BJ (cell line): Measurements from ENCODE around the gene SAMD11. TPM values are rescaled to one million over a fixed set of nuclear protein-coding genes. Genes with fewer than 3 reads are reported as not detected.

Source experiments
- CTCF ChIA-PET: fragments of 350-600 bp; formaldehyde crosslinking; extraction: SDS; loops from one replicate; lab custom pipeline; 2021; ENCODE audit warnings: antibody characterized with exemption, inconsistent platforms; lab: Yijun Ruan, JAX
- POLR2A ChIA-PET: fragments of 300-600 bp; sonication (Branson Sonifier 250); formaldehyde crosslinking; extraction: SDS; loops from one replicate; lab custom pipeline; 2021; ENCODE audit warnings: antibody characterized with exemption; lab: Charles Lee
- DNase-seq: peaks from one replicate; pipeline ENCODE4 v3.0.0-alpha.2; 2011; ENCODE audit warnings: low read depth
- H3K27me3 ChIP-seq: 2 replicates; pipeline ENCODE4 v1.6.0; 2011; ENCODE audit warnings: low read length; ENCODE audit not compliant: control insufficient read depth, insufficient read depth
- H3K36me3 ChIP-seq: 2 replicates; pipeline ENCODE4 v1.5.1; 2011; ENCODE audit warnings: low read length; ENCODE audit not compliant: control insufficient read depth, insufficient read depth
- H3K4me3 ChIP-seq: 2 replicates; pipeline ENCODE4 v1.5.1; 2011; ENCODE audit warnings: low read depth, mild to moderate bottlenecking, control low read depth, low read length
- polyA plus RNA-seq: library from polyadenylated mRNA; depleted of rRNA; stranded (reverse); fragments of >200 nt; gene quantifications from 2 replicates; pipeline ENCODE4 v1.2.3, GENCODE V29; 2011
- TF ChIP-seq, protein P1 (sequence below): IDR thresholded peaks from 2 replicates; pipeline ENCODE4 v1.5.1; 2011; ENCODE audit warnings: low read depth, mild to moderate bottlenecking, control low read depth, inconsistent platforms, low read length, moderate library complexity; ENCODE audit not compliant: insufficient read depth

SAMD11 gene
- polyA plus RNA-seq, 1 experiment: 10.0 TPM

DNA sequence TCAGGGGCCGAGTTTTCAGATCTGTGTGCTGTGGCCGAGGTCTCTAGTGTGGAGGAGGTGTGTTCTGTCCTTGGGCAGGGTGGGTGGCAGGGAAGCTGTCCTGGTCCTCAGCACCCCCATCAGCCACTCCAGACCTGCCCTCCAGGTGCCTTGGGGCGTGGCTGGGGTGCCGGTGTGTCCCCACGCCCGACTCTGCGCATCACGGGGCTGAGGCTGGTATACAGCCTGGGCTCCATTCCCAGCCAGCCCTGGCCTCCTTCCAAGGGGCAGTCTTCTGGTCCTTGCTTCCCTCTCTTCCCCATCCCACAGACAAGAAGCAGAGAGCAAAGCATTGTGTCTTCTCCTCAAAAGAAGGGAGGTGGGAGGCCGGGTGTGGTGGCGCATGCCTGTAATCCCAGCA lies 4.0 kb downstream of the SAMD11 start:
- H3K27me3 ChIP-seq: no peaks in the 10 kb centered on the region
- ChIA-PET CTCF (interaction anchor here (1.3 kb wide), 1 partner anchor 23 kb away, joined by 4 read pairs; no protein-coding TSS in a partner anchor), POLR2A (no interaction called here)
- H3K36me3 ChIP-seq: peaks cover 3% of the 10 kb centered on the region
- TF ChIP-seq, protein P1, sequence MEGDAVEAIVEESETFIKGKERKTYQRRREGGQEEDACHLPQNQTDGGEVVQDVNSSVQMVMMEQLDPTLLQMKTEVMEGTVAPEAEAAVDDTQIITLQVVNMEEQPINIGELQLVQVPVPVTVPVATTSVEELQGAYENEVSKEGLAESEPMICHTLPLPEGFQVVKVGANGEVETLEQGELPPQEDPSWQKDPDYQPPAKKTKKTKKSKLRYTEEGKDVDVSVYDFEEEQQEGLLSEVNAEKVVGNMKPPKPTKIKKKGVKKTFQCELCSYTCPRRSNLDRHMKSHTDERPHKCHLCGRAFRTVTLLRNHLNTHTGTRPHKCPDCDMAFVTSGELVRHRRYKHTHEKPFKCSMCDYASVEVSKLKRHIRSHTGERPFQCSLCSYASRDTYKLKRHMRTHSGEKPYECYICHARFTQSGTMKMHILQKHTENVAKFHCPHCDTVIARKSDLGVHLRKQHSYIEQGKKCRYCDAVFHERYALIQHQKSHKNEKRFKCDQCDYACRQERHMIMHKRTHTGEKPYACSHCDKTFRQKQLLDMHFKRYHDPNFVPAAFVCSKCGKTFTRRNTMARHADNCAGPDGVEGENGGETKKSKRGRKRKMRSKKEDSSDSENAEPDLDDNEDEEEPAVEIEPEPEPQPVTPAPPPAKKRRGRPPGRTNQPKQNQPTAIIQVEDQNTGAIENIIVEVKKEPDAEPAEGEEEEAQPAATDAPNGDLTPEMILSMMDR: no peak
- no peak overlapping the region for H3K4me3 ChIP-seq
- DNase-seq: no peak

DNA sequence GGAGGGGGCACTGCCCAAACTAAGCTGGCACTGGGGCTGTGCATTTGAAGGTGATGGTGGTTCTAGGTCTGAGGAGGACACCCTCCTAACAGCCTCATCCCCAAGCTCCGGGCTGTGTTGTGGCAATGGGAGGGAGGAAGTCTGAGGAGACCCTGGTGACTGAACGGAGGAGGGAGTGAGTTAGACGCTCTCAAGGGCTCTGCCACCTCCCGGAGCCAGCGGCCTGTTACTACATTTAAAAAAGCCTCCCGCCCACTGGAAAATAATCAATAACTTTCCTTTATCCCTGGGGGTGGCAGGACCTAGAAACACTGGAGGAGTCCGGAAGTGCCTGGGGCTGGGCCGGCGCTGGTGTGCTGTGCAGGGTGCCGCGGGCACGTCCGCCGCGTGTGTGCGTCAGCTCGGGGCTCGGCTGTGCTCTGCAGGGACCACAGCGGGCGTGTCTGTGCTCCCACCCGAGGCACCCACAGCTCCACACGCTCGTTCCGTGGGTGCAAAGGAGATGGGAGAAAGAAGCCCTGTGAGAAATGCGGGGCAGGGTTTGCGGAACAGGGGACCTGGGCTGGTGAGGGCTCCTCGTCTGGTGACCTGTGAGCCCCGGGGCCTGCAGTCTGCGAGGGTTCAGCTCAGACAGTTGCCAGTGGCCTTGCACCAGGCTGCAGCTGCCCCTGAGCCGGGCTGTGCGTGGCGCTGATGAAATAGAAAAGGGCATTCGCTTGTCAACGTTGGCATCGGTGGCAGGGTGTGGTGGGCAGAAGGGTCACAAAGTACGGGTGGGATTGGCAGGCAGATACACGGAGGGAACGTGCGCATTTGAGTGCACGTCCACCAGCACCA lies 5.3 kb downstream of the SAMD11 start:
- CTCF ChIA-PET: interaction anchor here (0.8 to 1.3 kb wide), 2 partner anchors 9 to 24 kb away, joined by 4 read pairs; no protein-coding TSS in a partner anchor
- Histone ChIP-seq H3K27me3 (no peaks in the 10 kb centered on the region), H3K36me3 (peaks cover 3% of the 10 kb centered on the region), H3K4me3 (no peak overlapping the region)
- TF ChIP-seq, protein P1: no peak
- DNase-seq: no peak
- POLR2A ChIA-PET: no interaction called here

DNA sequence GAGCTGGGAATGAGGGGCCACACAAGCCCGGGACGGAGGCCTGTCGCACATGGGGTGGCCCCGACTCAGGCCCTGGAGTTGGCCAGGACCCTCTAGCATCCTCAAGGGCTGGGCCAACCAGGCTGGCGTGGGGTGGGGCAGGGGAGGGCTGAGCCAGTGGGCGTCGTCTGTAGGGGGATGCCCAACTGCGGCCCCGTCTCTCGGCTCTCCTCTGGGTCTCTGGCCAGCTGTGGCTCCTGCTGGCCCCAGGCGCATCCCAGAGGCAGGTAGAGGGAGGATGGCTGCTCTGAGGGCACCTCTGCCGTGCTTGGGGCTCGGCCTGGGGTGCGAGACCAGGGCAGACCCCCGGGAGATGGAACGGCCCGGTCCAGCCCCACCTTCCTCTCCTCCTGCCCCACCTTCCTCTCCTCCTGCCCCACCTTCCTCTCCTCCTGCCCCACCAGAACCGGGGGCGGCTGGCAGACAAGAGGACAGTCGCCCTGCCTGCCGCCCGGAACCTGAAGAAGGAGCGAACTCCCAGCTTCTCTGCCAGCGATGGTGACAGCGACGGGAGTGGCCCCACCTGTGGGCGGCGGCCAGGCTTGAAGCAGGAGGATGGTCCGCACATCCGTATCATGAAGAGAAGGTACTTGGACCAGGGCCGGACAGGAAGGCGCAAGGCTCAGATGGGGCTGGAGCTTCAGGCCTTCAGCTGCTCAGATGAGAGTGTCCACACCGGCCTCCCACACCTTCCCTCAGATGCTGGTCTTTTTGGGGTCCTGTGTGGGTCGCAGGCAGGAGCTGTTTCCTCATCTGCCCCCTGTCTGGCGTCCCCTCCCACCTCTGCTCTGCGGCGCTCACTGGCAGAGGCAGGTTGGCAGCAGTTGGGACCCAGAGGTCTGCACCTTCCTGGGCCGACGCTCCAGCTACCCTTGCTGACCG lies 6.2 kb downstream of the SAMD11 start:
- TF ChIP-seq, protein P1: no peak
- ChIA-PET POLR2A (no interaction called here), CTCF (interaction anchor here (0.8 kb wide), 1 partner anchor 8 kb away, joined by 4 read pairs; no protein-coding TSS in a partner anchor)

DNA sequence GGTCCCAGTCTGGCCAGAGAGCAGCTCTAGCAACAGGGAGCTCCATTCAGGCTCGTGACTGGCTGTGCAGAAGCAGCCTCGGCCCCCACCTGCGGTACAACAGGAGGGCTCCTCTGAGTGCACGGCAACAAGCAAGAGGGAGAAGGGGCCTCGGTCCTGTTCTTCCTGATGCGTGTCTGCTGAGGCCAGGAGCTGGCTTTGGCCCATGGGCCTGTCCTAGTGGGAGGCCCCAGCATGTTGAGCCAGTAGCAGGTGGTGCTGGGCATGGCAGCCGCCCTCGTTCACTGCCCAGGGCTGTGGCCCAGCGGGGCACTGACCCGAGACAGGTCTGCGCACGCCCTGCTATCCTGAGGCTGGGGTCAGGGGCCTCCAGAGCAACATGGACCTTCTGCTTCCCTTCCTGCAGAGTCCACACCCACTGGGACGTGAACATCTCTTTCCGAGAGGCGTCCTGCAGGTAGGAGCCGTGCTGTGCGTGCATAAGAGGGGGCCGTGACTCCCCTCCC lies 7.0 kb downstream of the SAMD11 start:
- Histone ChIP-seq H3K27me3 (no peaks in the 10 kb centered on the region), H3K36me3 (peaks cover 3% of the 10 kb centered on the region), H3K4me3 (no peak overlapping the region)
- no peak for DNase-seq
- TF ChIP-seq, protein P1: no peak
- ChIA-PET CTCF (interaction anchor here (1.0 kb wide), 1 partner anchor 10 kb away, joined by 3 read pairs; no protein-coding TSS in a partner anchor), POLR2A (no interaction called here)

More for the DNA sequence above, 6.2 kb downstream of the SAMD11 start:
- no peak for DNase-seq
- Histone ChIP-seq H3K4me3 (no peak overlapping the region), H3K27me3 (no peaks in the 10 kb centered on the region), H3K36me3 (peaks cover 3% of the 10 kb centered on the region)
